ENCODE results near the gene NLRC5.
"Not testable (repeated sequence)": the region's sequence is repeated elsewhere in the genome, so short reads cannot be mapped to it uniquely, and the experiment has no call there.

The NLRC5 gene

DNA sequence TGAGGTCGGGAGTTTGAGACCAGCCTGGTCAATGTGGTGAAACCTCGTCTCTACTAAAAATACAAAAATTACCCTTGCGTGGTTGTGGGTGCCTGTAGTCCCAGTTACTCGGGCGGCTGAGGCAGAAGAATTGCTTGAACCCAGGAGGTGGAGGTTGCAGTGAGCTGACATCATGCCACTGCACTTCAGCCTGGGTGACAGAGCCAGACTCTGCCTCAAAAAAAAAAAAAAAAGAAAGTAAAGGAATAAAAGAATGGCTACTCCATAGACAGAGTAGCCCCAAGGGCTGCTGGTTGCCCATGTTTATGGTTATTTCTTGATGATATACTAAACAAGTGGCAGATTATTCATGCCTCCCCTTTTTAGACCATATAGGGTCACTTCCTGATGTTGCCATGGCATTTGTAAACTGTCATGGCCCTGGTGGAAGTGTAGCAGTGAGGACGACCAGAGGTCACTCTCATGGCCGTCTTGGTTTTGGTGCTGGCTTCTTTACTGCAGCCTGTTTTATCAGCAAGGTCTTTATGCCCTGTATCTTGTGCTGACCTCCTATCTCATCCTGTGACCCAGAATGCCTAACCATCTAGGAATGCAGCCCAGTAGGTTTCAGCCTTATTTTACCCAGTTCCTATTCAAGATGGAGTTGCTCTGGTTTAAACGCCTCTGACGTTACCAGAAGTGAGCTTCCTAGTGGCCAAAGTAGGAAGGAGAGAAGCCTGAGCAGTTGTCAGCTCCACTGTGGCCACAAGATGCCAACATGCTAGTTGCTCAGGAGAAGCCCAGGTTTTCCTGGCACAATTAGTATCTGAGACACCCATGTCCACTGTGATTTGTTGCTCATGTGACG is 120.1 kb downstream of the NLRC5 start:
- not testable (repeated sequence) for FAIRE-seq

- no peak for FAIRE-seq
Observed at GRCh38 chr16:57110937-57111336, 121.6 kb downstream of the NLRC5 start.

DNA sequence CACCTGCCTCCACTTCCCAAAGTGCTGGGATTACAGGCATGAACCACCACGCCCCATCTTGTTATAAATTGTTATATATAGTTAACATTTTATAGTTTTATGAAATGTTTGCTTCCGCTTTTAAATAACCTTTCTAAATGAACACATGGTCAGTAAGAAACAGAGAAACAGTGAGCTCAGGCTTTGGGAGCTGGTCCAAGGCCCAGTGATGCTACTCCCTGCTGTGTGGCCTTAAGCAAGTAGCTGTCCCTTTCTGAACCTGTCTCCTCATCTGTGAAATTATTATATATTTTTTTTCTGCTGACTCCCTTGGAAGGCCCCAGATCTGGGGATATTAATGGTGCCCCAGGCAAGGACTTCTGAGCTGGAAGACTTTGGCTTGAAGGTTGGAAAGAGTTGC is 122.1 kb downstream of the NLRC5 start:
- FAIRE-seq = no peak

- FAIRE-seq = no peak
Observed at GRCh38 chr16:57112403-57113041, 123.2 kb downstream of the NLRC5 start.

GRCh38 chr16:57113042-57113453 is 123.7 kb downstream of the NLRC5 start:
- FAIRE-seq = no peak

GRCh38 chr16:57113664-57114063 is 124.3 kb downstream of the NLRC5 start:
- no peak for FAIRE-seq

GRCh38 chr16:57115168-57115513 is 125.8 kb downstream of the NLRC5 start:
- no peak for FAIRE-seq

- FAIRE-seq = no peak
Observed at GRCh38 chr16:57115514-57116182, 126.3 kb downstream of the NLRC5 start.

DNA sequence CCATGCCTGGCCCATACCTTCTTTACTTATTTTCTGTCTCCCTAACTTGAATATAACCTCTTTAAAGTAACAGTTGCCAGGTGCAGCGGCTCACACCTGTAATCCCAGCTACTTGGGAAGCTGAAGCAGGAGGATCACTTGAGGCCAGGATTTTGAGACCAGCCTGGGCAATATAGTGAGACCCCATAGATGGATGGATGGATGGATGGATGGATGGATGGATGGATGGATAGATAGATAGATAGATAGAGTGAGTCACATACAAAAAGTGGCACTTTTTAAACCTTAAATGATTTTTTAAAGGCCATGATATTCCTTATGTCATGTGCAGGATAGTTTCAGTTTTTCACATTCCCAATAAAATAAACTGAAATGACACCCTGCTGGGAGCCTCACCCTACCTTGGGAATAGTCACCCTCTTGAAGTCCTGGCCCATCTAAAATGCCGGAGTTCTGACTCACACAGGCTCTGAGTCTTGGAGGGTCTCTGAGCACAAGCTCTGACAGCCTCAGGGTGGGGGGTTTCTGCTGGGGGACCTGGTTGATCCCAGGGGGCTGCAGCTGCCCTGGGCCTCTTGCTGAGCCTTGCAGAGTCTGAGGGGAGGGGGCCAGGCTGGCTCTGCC is 129.2 kb downstream of the NLRC5 start:
- no peak for FAIRE-seq

DNA sequence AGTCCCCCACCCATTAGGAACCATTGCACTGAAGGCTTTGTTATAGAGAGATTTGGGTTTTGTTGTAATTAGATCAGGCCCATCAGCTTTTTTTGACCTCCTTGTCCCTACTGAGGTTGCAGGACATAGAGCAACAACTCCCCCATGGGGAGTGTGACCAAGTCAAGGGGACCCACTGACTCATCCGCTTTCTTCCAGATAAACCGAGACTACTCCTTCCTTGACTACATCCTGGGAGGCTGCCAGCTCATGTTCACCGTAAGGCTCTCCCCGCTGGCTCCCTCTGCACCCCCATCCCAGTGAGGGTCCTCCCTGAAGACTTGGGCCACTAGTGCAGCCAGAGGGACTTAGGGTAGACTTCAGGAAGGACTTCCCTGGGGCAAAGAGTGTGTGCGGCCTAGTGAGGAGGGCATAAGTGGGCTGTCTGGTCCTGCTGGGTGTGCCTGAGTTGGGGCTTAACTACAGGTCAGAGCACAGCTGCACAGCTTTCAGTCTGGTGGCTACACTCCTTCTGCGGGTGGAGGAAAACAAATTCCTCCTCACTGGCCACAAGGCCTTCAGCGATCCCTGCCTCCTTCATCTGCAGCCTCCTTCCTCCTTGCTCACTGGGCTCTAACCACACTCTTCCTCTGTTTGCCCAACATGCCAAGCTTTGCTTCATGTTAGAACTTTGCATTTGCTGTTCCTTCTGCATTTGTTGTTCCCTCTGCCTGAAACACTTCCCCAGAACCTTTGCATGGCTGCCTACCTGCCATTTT is 134.0 kb downstream of the NLRC5 start:
- no peak for FAIRE-seq

DNA sequence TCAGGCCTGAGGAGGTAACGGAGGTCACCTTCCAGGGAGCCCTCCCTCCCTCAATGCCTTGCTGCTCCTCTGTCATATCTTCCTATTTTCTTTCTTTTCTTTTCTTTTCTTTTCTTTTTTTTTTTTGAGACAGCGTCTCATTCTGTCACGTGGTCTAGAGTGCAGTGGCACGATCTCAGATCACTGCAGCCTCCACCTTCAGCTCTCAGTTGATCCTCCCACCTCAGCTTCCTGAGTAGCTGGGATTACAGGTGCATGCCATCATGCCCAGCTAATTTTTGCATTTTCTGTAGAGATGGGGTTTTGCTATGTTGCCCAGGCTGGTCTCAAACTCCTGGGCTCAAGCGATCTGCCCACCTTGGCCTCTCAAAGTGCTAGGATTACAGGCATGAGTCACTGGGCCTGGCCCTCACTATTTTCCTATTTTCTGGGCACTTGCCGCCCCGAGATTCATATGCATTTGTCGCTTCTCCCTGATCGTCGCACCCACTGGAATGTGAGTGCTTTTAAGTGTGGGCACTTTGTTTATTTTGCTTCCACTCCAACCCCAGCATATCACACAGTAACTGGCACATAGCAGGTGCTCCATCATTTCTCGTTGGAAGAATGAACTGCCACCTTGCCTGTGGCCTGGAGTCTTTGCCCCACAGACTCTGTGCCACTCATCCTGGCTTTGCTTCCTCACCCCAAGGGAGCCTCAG is 134.8 kb downstream of the NLRC5 start:
- FAIRE-seq = no peak

- no peak for FAIRE-seq
Observed at GRCh38 chr16:57125376-57125775, 136.0 kb downstream of the NLRC5 start.

- no peak for FAIRE-seq
Observed at GRCh38 chr16:57125969-57126368, 136.6 kb downstream of the NLRC5 start.

GRCh38 chr16:57126411-57126810 is 137.1 kb downstream of the NLRC5 start:
- FAIRE-seq = no peak

DNA sequence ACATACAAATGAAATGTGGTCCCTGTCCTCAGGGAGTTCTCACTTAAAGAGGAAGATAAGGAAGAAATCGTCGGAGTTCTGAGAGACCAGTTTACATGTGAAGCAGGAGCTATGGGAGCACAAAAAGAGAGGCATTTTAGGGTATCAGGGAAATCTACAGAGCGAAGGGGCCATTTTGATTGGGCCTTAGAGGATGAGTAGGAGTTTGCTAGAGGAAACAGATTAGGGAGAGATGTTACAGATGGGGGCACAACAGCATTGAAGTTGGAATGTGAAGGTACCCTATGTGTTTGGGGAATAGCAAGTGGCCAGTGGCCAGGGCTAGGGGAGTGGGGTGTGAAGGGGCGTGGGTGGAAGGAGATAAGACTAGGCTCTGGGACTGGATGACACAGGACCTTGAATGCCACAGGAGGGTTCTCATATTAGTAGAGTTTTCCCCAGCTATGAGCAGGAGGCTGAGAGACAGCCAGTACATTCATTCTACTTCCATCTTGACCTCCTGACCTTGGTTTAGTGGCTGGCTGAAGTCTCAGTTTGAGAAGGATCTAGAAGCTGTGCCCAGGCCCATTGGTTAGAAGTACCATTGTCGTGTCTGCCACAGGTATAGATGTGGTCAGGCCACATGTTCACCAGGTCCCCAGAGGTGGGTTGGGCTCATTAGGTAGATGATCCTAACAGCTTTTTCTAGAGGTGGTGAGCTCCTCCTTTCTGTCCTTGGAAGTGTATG is 137.8 kb downstream of the NLRC5 start:
- FAIRE-seq = no peak

- FAIRE-seq = no peak
Observed at GRCh38 chr16:57127836-57128235, 138.5 kb downstream of the NLRC5 start.

DNA sequence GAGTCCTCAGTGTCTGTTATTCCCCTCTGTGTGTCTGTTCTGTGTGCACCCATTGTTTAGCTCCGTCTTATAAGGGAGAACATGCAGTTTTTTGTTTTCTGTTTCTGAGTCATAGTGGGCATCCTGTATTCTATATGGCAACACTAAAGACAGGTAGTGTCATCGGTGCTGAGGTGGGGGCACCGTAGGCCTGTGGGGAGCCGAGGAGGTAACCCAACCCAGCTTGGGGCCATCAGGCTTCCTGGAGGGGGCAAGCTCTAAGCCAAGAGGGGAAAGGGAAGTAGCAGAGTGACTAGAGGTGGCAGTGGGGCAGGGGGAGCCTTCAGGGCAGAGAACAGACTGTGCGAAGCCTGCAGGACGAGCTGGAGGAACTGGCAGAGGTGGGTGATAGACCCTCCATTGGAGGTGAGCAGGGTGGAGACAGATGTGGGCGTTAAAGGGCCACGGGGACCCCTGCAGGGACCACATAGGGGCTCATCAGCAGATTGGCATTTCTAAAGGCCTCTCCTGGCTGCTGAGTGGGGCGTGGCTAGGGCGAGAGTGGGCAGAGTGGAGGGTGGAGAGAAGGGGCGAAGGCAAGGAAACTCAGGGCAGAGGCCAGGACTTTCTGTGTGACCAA is 139.5 kb downstream of the NLRC5 start:
- FAIRE-seq = no peak

- no peak for FAIRE-seq
Observed at GRCh38 chr16:57130950-57131321, 141.6 kb downstream of the NLRC5 start.

DNA sequence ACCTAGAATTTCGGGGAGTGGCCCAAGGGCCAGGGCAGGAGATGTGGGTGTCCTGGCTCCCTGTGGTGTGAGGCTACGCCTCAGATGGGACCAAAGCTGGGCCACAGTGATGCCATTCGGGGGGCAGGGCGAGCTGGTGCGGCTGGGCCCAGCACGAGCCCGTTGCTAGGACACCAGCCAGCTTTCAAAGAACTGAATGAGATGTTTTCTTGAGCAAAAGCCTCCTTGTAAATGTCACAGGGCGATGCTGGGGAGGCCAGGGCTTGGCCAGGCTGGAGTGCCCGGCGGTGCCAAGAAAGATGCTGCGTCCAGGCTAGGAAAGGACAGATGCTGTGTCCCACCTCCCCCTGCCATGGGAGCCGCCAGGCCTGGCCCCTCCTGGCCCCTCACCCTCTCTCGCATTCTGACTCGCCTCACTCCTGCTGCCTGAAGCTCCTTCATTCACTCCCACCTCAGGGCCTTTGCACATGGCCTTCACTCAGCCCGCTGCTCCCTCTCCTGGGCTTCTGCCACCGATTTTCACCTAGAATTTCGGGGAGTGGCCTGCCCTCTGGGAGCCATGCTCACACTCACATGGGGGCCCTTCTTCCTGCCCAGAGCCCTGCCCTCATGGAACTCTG is 142.1 kb downstream of the NLRC5 start:
- FAIRE-seq = no peak

DNA sequence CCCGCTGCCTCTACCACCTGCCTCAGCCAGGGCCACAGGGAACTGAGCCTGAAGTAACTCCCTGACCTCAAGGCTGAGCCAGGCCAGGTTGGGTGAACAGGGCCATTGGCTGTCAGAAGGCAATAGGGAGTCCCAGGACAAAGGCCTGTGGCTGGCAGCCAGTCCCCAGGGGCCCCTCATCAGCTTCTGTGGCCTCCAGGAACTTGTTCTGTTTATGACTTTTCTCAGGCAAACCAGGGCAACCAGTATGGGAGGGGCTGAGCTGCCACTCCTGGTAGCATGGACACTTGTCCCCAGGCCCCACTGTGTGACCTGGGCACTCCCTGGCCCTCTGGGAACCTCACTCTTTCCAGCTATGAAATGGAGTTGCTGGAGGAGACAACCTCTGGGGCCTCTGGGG is 143.1 kb downstream of the NLRC5 start:
- FAIRE-seq = no peak

GRCh38 chr16:57133031-57133430 is 143.7 kb downstream of the NLRC5 start:
- no peak for FAIRE-seq

All from islet of Langerhans (tissue), 1 donor.